Activated CD4-positive, alpha-beta T cell treated with anti-CD3 and anti-CD28 coated beads for 24 hours (primary cell): ENCODE measurements around the gene SNX24.

Experiments used
- DNase-seq, 2 donors: peaks; one replicate each; pipeline ENCODE4 v3.0.0-alpha.2; 2020; ENCODE audit warnings: low read depth in 2 of 2

The SNX24 gene

GRCh38 chr5:122919969-122920368 lies 74.6 kb downstream of the SNX24 start:
- DNase-seq, result no peak

GRCh38 chr5:122921826-122922225 lies 76.4 kb downstream of the SNX24 start:
- DNase-seq, result no peak

- DNase-seq, result no peak
Observed at GRCh38 chr5:122924203-122924602, 78.8 kb downstream of the SNX24 start.

- DNase-seq, result no peak
Observed at GRCh38 chr5:122924719-122925395, 79.4 kb downstream of the SNX24 start.

GRCh38 chr5:122929001-122929400 lies 83.6 kb downstream of the SNX24 start:
- no peak for DNase-seq

GRCh38 chr5:122929980-122930379 lies 84.6 kb downstream of the SNX24 start:
- DNase-seq, result no peak

GRCh38 chr5:122933956-122934355 lies 88.5 kb downstream of the SNX24 start:
- DNase-seq, result no peak

- no peak for DNase-seq
Observed at GRCh38 chr5:122936088-122936487, 90.7 kb downstream of the SNX24 start.

- DNase-seq, result no peak
Observed at GRCh38 chr5:122937914-122938313, 92.5 kb downstream of the SNX24 start.

- no peak for DNase-seq
Observed at GRCh38 chr5:122940890-122941289, 95.5 kb downstream of the SNX24 start.

- no peak for DNase-seq
Observed at GRCh38 chr5:122941737-122942136, 96.3 kb downstream of the SNX24 start.

GRCh38 chr5:122942164-122942914 lies 96.9 kb downstream of the SNX24 start:
- no peak for DNase-seq

- DNase-seq, result no peak
Observed at GRCh38 chr5:122943050-122943698, 97.8 kb downstream of the SNX24 start.

GRCh38 chr5:122944051-122944450 lies 98.6 kb downstream of the SNX24 start:
- DNase-seq, result no peak

GRCh38 chr5:122947372-122947771 lies 102.0 kb downstream of the SNX24 start:
- DNase-seq, result no peak

- no peak for DNase-seq
Observed at GRCh38 chr5:122947772-122948171, 102.4 kb downstream of the SNX24 start.

GRCh38 chr5:122948319-122948718 lies 102.9 kb downstream of the SNX24 start:
- no peak for DNase-seq

- DNase-seq, result no peak
Observed at GRCh38 chr5:122951658-122952057, 106.2 kb downstream of the SNX24 start.

- no peak for DNase-seq
Observed at GRCh38 chr5:122954719-122955118, 109.3 kb downstream of the SNX24 start.

- no peak for DNase-seq
Observed at GRCh38 chr5:122957457-122957856, 112.0 kb downstream of the SNX24 start.

GRCh38 chr5:122959740-122960445 lies 114.5 kb downstream of the SNX24 start:
- no peak for DNase-seq

GRCh38 chr5:122963305-122963704 lies 117.9 kb downstream of the SNX24 start:
- no peak for DNase-seq
